Stimulated activated CD8-positive, alpha-beta memory T cell treated with anti-CD3 and anti-CD28 coated beads, Interleukin-2, amount 100 ng/mL, for 1 hour (primary cell): ENCODE measurements around the gene ZFYVE28.

Experiments
- DNase-seq, 2 donors: peaks; one replicate each; pipeline ENCODE4 v3.0.0-alpha.2; 2020; ENCODE audit warnings: low read depth in 2 of 2

The ZFYVE28 gene

GRCh38 chr4:2333356-2333841 is 85.0 kb downstream of the ZFYVE28 start:
- no peak for DNase-seq

- DNase-seq = no peak
These were observed 85.5 kb downstream of the ZFYVE28 start for GRCh38 chr4:2332976-2333319.

- DNase-seq = no peak
These were observed 86.1 kb downstream of the ZFYVE28 start for GRCh38 chr4:2332201-2332975.

GRCh38 chr4:2331519-2332200 is 86.8 kb downstream of the ZFYVE28 start:
- no peak for DNase-seq

GRCh38 chr4:2331043-2331420 is 87.4 kb downstream of the ZFYVE28 start:
- no peak for DNase-seq

GRCh38 chr4:2330091-2331042 is 88.1 kb downstream of the ZFYVE28 start:
- no peak for DNase-seq

- DNase-seq = no peak
These were observed 90.9 kb downstream of the ZFYVE28 start for GRCh38 chr4:2327579-2327978.

- no peak for DNase-seq
These were observed 93.6 kb downstream of the ZFYVE28 start for GRCh38 chr4:2324891-2325290.

- no peak for DNase-seq
These were observed 95.6 kb downstream of the ZFYVE28 start for GRCh38 chr4:2322841-2323240.

GRCh38 chr4:2322227-2322626 is 96.2 kb downstream of the ZFYVE28 start:
- no peak for DNase-seq

- no peak for DNase-seq
These were observed 96.9 kb downstream of the ZFYVE28 start for GRCh38 chr4:2321279-2322196.

GRCh38 chr4:2320746-2321145 is 97.7 kb downstream of the ZFYVE28 start:
- DNase-seq = no peak

GRCh38 chr4:2320152-2320551 is 98.3 kb downstream of the ZFYVE28 start:
- DNase-seq = no peak

- no peak for DNase-seq
These were observed 99.6 kb downstream of the ZFYVE28 start for GRCh38 chr4:2318885-2319284.

- no peak for DNase-seq
These were observed 100.0 kb downstream of the ZFYVE28 start for GRCh38 chr4:2318476-2318875.

GRCh38 chr4:2313366-2313765 is 105.1 kb downstream of the ZFYVE28 start:
- DNase-seq = no peak

- DNase-seq = no peak
These were observed 111.6 kb downstream of the ZFYVE28 start for GRCh38 chr4:2306773-2307410.

GRCh38 chr4:2305766-2306501 is 112.5 kb downstream of the ZFYVE28 start:
- DNase-seq = no peak

GRCh38 chr4:2304877-2305561 is 113.4 kb downstream of the ZFYVE28 start:
- no peak for DNase-seq
